Ishikawa (cell line): ENCODE measurements around the gene SEPTIN5.

Source experiments
- EP300 ChIP-seq: IDR thresholded peaks from 2 replicates; pipeline ENCODE4 v1.6.1; 2012; ENCODE audit warnings: borderline replicate concordance
- FOXM1 ChIP-seq: IDR thresholded peaks from 2 replicates; pipeline ENCODE4 v1.6.1; 2012; ENCODE audit warnings: low read depth, borderline replicate concordance
- RAD21 ChIP-seq: IDR thresholded peaks from 2 replicates; pipeline ENCODE4 v1.6.1; 2012; ENCODE audit warnings: low read depth
- TCF12 ChIP-seq: IDR thresholded peaks from 2 replicates; pipeline ENCODE4 v1.6.1; 2012; ENCODE audit warnings: low read depth

- no peak for TF ChIP-seq FOXM1
- TF ChIP-seq TCF12 = no peak
- no peak for TF ChIP-seq RAD21
- TF ChIP-seq EP300 = no peak
Measured at GRCh38 chr22:19718456-19719049, 4.2 kb downstream of the SEPTIN5 start.
